Measurements from ENCODE around the gene ANO3. TPM values are rescaled to one million over a fixed set of nuclear protein-coding genes. Genes with fewer than 3 reads are reported as not detected.
"Not testable (repeated sequence)": the region's sequence is repeated elsewhere in the genome, so short reads cannot be mapped to it uniquely, and the experiment has no call there.

The ANO3 gene
- total and polyA plus RNA-seq, 8 donors = 0.06 to 1.1 (median 0.67) TPM

DNA sequence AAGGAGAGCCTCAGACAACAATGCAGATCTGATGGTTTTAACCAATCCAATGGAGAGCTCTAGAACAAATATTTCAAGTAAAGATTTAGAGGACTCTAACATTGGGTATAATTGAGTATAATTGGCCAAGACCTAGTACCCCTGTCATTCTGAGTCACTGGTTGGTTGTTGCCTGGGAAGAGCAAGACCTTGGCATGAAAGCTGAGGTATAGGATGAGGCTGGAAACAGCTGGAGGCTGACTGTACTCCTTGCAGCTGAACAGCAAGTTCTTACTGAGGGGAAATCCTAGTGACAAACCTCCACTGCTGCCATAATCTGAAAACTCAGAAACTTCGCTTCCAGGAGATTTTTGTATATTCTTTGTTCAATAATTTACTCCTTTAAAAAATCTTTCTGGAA is 294.4 kb downstream of the ANO3 start:
- TF ChIP-seq CTCF (IDR thresholded peaks at IDR 0.05) = no peak
- H3K4me1 ChIP-seq = no peaks in the 10 kb centered on the region
- no peak for DNase-seq
- WGBS, 2 donors = 72 to 73% methylated on average over 1 of the region's 1 CpG
- H3K4me3 ChIP-seq = no peak overlapping the region
- ATAC-seq = no peak
- intact Hi-C loops (cut with DNase I) = no loop called here
- H3K9me3 ChIP-seq = no peaks in the 10 kb centered on the region
- H3K36me3 ChIP-seq = no peaks in the 10 kb centered on the region
- no peak for FAIRE-seq
- H3K27me3 ChIP-seq = no peaks in the 10 kb centered on the region
- H3K27ac ChIP-seq = no peak overlapping the region

DNA sequence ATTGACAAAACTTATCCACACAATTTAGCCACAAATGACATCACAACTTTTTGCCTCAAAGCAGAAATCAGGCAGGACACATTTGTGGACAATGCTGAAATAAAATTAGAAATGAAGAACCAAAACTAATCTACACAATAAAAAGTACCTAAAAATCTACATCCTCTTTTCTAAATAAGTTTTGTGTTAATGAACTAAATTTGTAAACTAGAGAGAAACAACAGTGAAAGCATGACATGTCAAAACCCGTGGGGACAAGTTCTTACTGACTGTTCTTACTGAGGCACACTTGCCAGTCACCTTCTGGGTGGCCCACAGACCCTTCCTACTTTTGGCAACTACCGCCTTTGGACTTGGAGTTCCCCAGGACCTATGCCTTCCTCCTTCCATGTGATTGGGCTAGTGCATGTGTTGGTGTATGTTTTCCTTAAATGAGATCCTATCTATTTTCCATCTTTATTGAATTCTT is 300.8 kb downstream of the ANO3 start:
- Histone ChIP-seq H3K4me3 (no peak overlapping the region), H3K27me3 (no peaks in the 10 kb centered on the region), H3K4me1 (no peaks in the 10 kb centered on the region), H3K27ac (no peak overlapping the region), H3K9me3 (no peaks in the 10 kb centered on the region), H3K36me3 (no peaks in the 10 kb centered on the region)
- no peak for FAIRE-seq
- 20 to 35% methylated on average over 2 of the region's 2 CpGs for WGBS, 2 donors
- intact Hi-C loops (cut with DNase I) = no loop called here
- DNase-seq = no peak
- TF ChIP-seq CTCF (IDR thresholded peaks at IDR 0.05) = no peak
- no peak for ATAC-seq

- intact Hi-C loops (cut with DNase I) = loop anchor here in 1 of 3 donors (10.0 kb wide), 1 partner anchor 349 kb away; no protein-coding TSS in a partner anchor
- not testable (repeated sequence) for ATAC-seq
These were observed 311.4 kb downstream of the ANO3 start for GRCh38 chr11:26643314-26643713.

GRCh38 chr11:26649884-26650283 is 318.0 kb downstream of the ANO3 start:
- H3K4me1 ChIP-seq = no peaks in the 10 kb centered on the region
- intact Hi-C loops (cut with DNase I) = loop anchor here in 2 of 3 donors (10.0 kb wide), 2 partner anchors 345 to 355 kb away; no protein-coding TSS in a partner anchor
- no peak for FAIRE-seq

More at GRCh38 chr11:26643314-26643713, 311.4 kb downstream of the ANO3 start:
- H3K36me3 ChIP-seq, H3K27ac ChIP-seq, H3K9me3 ChIP-seq, FAIRE-seq, H3K4me3 ChIP-seq, H3K27me3 ChIP-seq, H3K4me1 ChIP-seq, DNase-seq: not testable (repeated sequence)
- 72 to 87% methylated on average over 10 of the region's 10 CpGs for WGBS, 2 donors

GRCh38 chr11:26651916-26652315 is 320.0 kb downstream of the ANO3 start:
- Histone ChIP-seq H3K4me1 (no peaks in the 10 kb centered on the region), H3K4me3 (no peak overlapping the region), H3K27me3 (peaks cover 0 to 11% (median 2%) of the 10 kb centered on the region in 4 donors), H3K27ac (no peak overlapping the region), H3K9me3 (no peaks in the 10 kb centered on the region), H3K36me3 (no peaks in the 10 kb centered on the region)
- no peak for DNase-seq
- no peak for FAIRE-seq
- intact Hi-C loops (cut with DNase I) = loop anchor here in 1 of 3 donors (10.0 kb wide), 1 partner anchor 347 kb away; no protein-coding TSS in a partner anchor
- WGBS, 2 donors = 65 to 73% methylated on average over 6 of the region's 6 CpGs
- TF ChIP-seq CTCF (IDR thresholded peaks at IDR 0.05) = no peak
- no peak for ATAC-seq

More at GRCh38 chr11:26649884-26650283, 318.0 kb downstream of the ANO3 start:
- peak in 4 of 6 donors; percentile 39 to 68 (median 51) for DNase-seq
- Histone ChIP-seq H3K36me3 (no peaks in the 10 kb centered on the region), H3K9me3 (no peaks in the 10 kb centered on the region), H3K27ac (no peak overlapping the region), H3K27me3 (peaks cover 0 to 11% (median 2%) of the 10 kb centered on the region in 4 donors), H3K4me3 (no peak overlapping the region)
- peak; percentile 73 to 94 (median 90) for ATAC-seq
- WGBS, 2 donors = 20 to 26% methylated on average over 8 of the region's 8 CpGs
- TF ChIP-seq CTCF (IDR thresholded peaks at IDR 0.05) = peak; percentile 24 to 67 (median 53)

Measured in pancreas (tissue), 10 donors.